ENCODE results near the gene UNC45B.
"Not testable (repeated sequence)": the region's sequence is repeated elsewhere in the genome, so short reads cannot be mapped to it uniquely, and the experiment has no call there.

UNC45B gene

GRCh38 chr17:35151080-35151479, 3.5 kb downstream of the UNC45B start:
- H3K27me3 ChIP-seq (ENCODE audit: low read depth); H3K4me3 ChIP-seq; H3K4me1 ChIP-seq; H3K36me3 ChIP-seq (replicated peaks); DNase-seq (ENCODE audit: low spot score in 2 of 2); H3K9me3 ChIP-seq: not testable (repeated sequence)
- in situ Hi-C loops (cut with MboI; ENCODE audit: low sequenced_read_pairs), result loop anchor here (25.0 kb wide), 1 partner anchor 386 kb away; the partner anchor contains the start of gene SLFN12L

GRCh38 chr17:35152421-35153140, 5.0 kb downstream of the UNC45B start:
- Histone ChIP-seq H3K4me1 (no peaks in the 10 kb centered on the region), H3K27me3 (ENCODE audit: low read depth) (no peaks in the 10 kb centered on the region), H3K9me3 (no peaks in the 10 kb centered on the region), H3K36me3 (replicated peaks) (no peaks in the 10 kb centered on the region), H3K4me3 (no peak overlapping the region)
- in situ Hi-C loops (cut with MboI; ENCODE audit: low sequenced_read_pairs), result loop anchor here (25.0 kb wide), 1 partner anchor 385 kb away; the partner anchor contains the start of gene SLFN12L
- DNase-seq (ENCODE audit: low spot score in 2 of 2), result no peak

GRCh38 chr17:35154196-35155165, 6.9 kb downstream of the UNC45B start:
- in situ Hi-C loops (cut with MboI; ENCODE audit: low sequenced_read_pairs), result loop anchor here (25.0 kb wide), 1 partner anchor 383 kb away; the partner anchor contains the start of gene SLFN12L
- Histone ChIP-seq H3K9me3 (no peaks in the 10 kb centered on the region), H3K36me3 (replicated peaks) (no peaks in the 10 kb centered on the region), H3K4me1 (no peaks in the 10 kb centered on the region), H3K4me3 (no peak overlapping the region), H3K27me3 (ENCODE audit: low read depth) (0 out of 2 replicates have a peak, but pooled peaks cover 2% of the 10 kb centered on the region)
- DNase-seq (ENCODE audit: low spot score in 2 of 2), result no peak

- in situ Hi-C loops (cut with MboI; ENCODE audit: low sequenced_read_pairs), result loop anchor here (25.0 kb wide), 1 partner anchor 382 kb away; the partner anchor contains the start of gene SLFN12L
- no peaks in the 10 kb centered on the region for H3K36me3 ChIP-seq (replicated peaks)
- H3K9me3 ChIP-seq, result no peaks in the 10 kb centered on the region
Observed at GRCh38 chr17:35155246-35155645, 7.6 kb downstream of the UNC45B start.

GRCh38 chr17:35159940-35160339, 12.3 kb downstream of the UNC45B start:
- no peak for DNase-seq (ENCODE audit: low spot score in 2 of 2)
- in situ Hi-C loops (cut with MboI; ENCODE audit: low sequenced_read_pairs), result loop anchor here (25.0 kb wide), 1 partner anchor 377 kb away; the partner anchor contains the start of gene SLFN12L
- Histone ChIP-seq H3K27me3 (ENCODE audit: low read depth) (peaks cover 16% of the 10 kb centered on the region), H3K4me1 (no peaks in the 10 kb centered on the region), H3K4me3 (no peak overlapping the region), H3K36me3 (replicated peaks) (no peaks in the 10 kb centered on the region), H3K9me3 (no peaks in the 10 kb centered on the region)

More at GRCh38 chr17:35155246-35155645, 7.6 kb downstream of the UNC45B start:
- no peak overlapping the region for H3K4me3 ChIP-seq
- H3K4me1 ChIP-seq, result no peaks in the 10 kb centered on the region
- 0 out of 2 replicates have a peak, but pooled peaks cover 2% of the 10 kb centered on the region for H3K27me3 ChIP-seq (ENCODE audit: low read depth)
- DNase-seq (ENCODE audit: low spot score in 2 of 2), result no peak

- in situ Hi-C loops (cut with MboI; ENCODE audit: low sequenced_read_pairs), result loop anchor here (25.0 kb wide), 1 partner anchor 377 kb away; the partner anchor contains the start of gene SLFN12L
- no peaks in the 10 kb centered on the region for H3K4me1 ChIP-seq
- H3K4me3 ChIP-seq, result no peak overlapping the region
- no peaks in the 10 kb centered on the region for H3K9me3 ChIP-seq
- no peaks in the 10 kb centered on the region for H3K36me3 ChIP-seq (replicated peaks)
- peaks cover 16% of the 10 kb centered on the region for H3K27me3 ChIP-seq (ENCODE audit: low read depth)
- DNase-seq (ENCODE audit: low spot score in 2 of 2), result no peak
Observed at GRCh38 chr17:35160354-35161201, 13.0 kb downstream of the UNC45B start.

- in situ Hi-C loops (cut with MboI; ENCODE audit: low sequenced_read_pairs), result loop anchor here (25.0 kb wide), 1 partner anchor 376 kb away; the partner anchor contains the start of gene SLFN12L
- Histone ChIP-seq H3K4me1 (no peaks in the 10 kb centered on the region), H3K27me3 (ENCODE audit: low read depth) (peaks cover 16% of the 10 kb centered on the region), H3K4me3 (no peak overlapping the region), H3K36me3 (replicated peaks) (no peaks in the 10 kb centered on the region), H3K9me3 (no peaks in the 10 kb centered on the region)
- no peak for DNase-seq (ENCODE audit: low spot score in 2 of 2)
Observed at GRCh38 chr17:35161281-35161761, 13.7 kb downstream of the UNC45B start.

GRCh38 chr17:35162755-35163154, 15.1 kb downstream of the UNC45B start:
- Histone ChIP-seq H3K9me3 (no peaks in the 10 kb centered on the region), H3K27me3 (ENCODE audit: low read depth) (peaks cover 16% of the 10 kb centered on the region), H3K36me3 (replicated peaks) (no peaks in the 10 kb centered on the region), H3K4me3 (no peak overlapping the region), H3K4me1 (no peaks in the 10 kb centered on the region)
- no peak for DNase-seq (ENCODE audit: low spot score in 2 of 2)
- in situ Hi-C loops (cut with MboI; ENCODE audit: low sequenced_read_pairs), result loop anchor here (25.0 kb wide), 1 partner anchor 375 kb away; the partner anchor contains the start of gene SLFN12L

- no peaks in the 10 kb centered on the region for H3K36me3 ChIP-seq (replicated peaks)
- in situ Hi-C loops (cut with MboI; ENCODE audit: low sequenced_read_pairs), result loop anchor here (25.0 kb wide), 1 partner anchor 373 kb away; the partner anchor contains the start of gene SLFN12L
- H3K9me3 ChIP-seq, result no peaks in the 10 kb centered on the region
- H3K27me3 ChIP-seq (ENCODE audit: low read depth), result peaks cover 16% of the 10 kb centered on the region
- no peak overlapping the region for H3K4me3 ChIP-seq
- no peaks in the 10 kb centered on the region for H3K4me1 ChIP-seq
- DNase-seq (ENCODE audit: low spot score in 2 of 2), result no peak
Observed at GRCh38 chr17:35163886-35164285, 16.3 kb downstream of the UNC45B start.

- DNase-seq (ENCODE audit: low spot score in 2 of 2), result no peak
- H3K9me3 ChIP-seq, result no peaks in the 10 kb centered on the region
- in situ Hi-C loops (cut with MboI; ENCODE audit: low sequenced_read_pairs), result loop anchor here (25.0 kb wide), 1 partner anchor 373 kb away; the partner anchor contains the start of gene SLFN12L
- H3K36me3 ChIP-seq (replicated peaks), result no peaks in the 10 kb centered on the region
- no peaks in the 10 kb centered on the region for H3K4me1 ChIP-seq
- peaks cover 14% of the 10 kb centered on the region for H3K27me3 ChIP-seq (ENCODE audit: low read depth)
- no peak overlapping the region for H3K4me3 ChIP-seq
Observed at GRCh38 chr17:35164716-35165115, 17.1 kb downstream of the UNC45B start.

GRCh38 chr17:35166526-35166925, 18.9 kb downstream of the UNC45B start:
- Histone ChIP-seq H3K27me3 (ENCODE audit: low read depth) (peaks cover 8% of the 10 kb centered on the region; the same call in 1 of the 2 replicates), H3K4me3 (no peak overlapping the region), H3K4me1 (no peaks in the 10 kb centered on the region), H3K36me3 (replicated peaks) (no peaks in the 10 kb centered on the region), H3K9me3 (no peaks in the 10 kb centered on the region)
- in situ Hi-C loops (cut with MboI; ENCODE audit: low sequenced_read_pairs), result loop anchor here (25.0 kb wide), 1 partner anchor 371 kb away; the partner anchor contains the start of gene SLFN12L
- no peak for DNase-seq (ENCODE audit: low spot score in 2 of 2)

- H3K4me1 ChIP-seq, result no peaks in the 10 kb centered on the region
- H3K4me3 ChIP-seq, result no peak overlapping the region
- peaks cover 5% of the 10 kb centered on the region; the same call in 1 of the 2 replicates for H3K27me3 ChIP-seq (ENCODE audit: low read depth)
- no peaks in the 10 kb centered on the region for H3K36me3 ChIP-seq (replicated peaks)
- in situ Hi-C loops (cut with MboI; ENCODE audit: low sequenced_read_pairs), result loop anchor here (25.0 kb wide), 1 partner anchor 370 kb away; the partner anchor contains the start of gene SLFN12L
- DNase-seq (ENCODE audit: low spot score in 2 of 2), result no peak
- no peaks in the 10 kb centered on the region for H3K9me3 ChIP-seq
Observed at GRCh38 chr17:35167046-35167445, 19.4 kb downstream of the UNC45B start.
